ENCODE data around the gene STAB1. TPM values are rescaled to one million over a fixed set of nuclear protein-coding genes. Genes with fewer than 3 reads are reported as not detected.
A peak's percentile ranks its signal among the peaks of the same experiment; 100 is the strongest.

STAB1 gene
- total RNA-seq, 1 donor from 2014 or later, result 143 TPM

DNA sequence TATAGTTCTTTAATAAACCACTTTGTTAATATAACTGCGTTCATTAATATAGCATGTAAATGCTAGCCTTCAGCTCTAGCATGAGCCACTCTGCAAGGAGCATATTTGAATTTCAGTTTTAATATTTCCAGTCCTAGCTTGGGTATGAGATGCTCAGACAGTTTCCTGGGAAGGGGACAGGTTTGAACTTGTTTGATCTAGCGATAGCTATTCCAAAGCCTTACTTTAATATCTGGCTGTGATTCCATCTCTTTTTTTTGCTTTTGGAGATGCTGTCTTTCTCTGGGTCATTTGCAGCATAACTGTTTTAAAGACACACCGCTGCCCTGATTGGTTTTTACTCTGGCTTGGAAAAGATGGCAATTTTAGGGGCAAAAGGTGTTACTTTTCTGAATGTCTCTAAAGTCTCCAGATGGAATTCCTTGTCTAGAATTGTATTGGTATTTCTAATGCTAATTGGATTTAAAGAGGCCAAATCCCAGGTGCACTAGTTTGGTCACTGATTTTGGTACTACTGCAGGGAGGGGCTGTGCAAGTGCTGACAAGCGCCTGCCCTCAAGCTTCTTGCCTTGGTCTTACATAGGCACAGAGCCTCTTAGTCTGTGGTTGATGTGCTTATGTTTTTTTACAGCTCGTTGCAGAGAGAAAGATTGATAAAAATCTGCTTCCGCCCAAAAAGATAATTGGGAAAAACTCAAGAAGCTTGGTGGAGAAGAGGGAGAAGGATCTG is 36.9 kb upstream of the STAB1 start:
- no peak for DNase-seq (ENCODE audit: low spot score)

DNA sequence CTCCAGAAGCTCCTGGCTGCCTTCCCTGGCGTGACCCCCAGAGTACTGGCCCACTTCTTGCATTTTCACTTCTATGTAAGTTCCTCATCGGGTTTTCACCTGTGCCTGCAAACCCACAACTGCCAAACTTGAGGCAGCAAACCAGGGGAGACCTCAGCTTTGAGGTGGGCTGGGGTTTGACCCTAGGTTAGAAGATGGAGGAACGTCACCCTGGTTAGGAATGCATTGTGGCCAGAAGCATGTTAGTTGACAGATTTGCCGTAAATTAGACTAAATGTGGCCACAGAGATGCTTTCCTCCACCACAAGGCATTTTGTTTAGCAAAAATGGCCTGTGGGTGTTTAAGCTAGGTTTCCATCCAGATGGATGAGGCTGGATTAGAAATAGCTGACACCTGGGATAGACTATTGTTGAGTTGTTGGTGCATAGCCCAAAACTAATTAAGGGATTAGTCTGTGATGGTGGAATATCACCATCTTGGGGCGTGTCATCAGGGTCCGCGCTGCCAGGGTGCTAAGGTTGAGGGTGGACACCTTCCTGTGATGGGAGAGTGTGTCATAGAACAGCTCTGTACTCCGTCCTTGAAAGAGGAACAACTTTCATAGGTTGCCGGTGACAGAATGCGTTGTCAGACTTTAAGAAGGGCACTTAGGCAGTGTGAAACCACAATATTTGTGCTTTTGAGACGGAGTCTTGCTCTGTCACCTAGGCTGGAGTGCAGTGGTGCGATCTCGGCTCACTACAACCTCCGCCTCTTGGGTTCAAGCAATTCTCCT is 36.2 kb upstream of the STAB1 start:
- no peak for DNase-seq (ENCODE audit: low spot score)

DNA sequence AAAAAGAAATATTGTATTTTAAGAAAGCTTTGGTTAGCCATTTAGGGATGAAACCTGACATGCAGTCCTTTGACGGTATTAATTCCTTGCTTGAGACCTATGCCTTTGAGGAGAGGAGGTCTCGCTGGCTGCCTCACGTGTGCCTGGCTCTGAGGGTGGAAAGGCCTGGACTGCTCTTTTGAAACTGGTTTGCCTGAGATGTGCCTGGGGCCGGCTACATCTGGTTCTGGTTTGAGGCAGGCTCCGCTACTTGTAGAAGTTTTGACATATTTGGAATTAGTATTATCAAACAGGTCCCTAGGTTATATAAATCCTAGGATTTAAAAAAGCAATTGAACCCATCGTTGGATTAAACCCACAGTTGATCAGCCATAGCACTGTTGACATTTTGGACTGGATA is 33.3 kb upstream of the STAB1 start:
- DNase-seq (ENCODE audit: low spot score), result no peak

GRCh38 chr3:52463416-52463815 is 31.7 kb upstream of the STAB1 start:
- DNase-seq (ENCODE audit: low spot score), result no peak

DNA sequence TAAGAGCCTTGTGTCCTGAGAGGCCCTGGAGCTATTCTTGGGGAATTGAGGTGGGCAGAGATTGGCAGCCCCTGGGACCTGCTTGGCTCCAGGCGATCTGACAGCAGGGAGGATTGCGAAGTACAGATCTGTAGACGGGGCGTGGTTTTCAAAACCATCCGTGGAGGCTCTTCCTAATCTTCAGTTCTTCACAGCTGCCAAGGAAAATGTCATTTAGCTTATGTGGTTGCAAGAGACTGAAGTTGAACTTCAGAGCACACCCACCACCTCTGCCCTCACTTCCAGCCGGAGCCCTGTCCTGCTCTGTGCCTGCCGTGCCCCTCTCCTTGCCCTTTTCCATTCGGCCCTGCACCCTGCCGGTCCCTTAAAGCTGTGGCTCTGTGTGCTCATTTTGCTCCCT is 26.8 kb upstream of the STAB1 start:
- peak; percentile 88 for DNase-seq (ENCODE audit: low spot score)

DNA sequence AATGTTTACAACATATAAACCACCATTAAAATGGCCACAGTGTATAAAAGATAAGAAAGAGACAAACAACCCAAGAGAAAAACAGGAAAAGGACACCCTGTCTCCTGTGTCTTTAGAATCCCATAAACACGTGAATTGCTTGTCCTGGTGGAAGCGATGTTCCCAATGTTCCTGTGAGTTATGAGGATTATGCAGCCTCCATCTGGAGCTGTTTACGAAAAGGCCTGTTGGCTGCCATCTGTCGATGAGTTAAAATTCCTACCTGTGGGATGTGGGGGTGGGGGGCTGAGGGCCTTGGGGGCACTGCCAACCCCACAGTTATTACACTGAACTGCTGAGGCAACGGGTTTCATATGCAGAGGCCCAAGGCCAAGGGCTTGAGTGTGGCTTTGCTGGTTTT is 26.1 kb upstream of the STAB1 start:
- DNase-seq (ENCODE audit: low spot score), result no peak

GRCh38 chr3:52470920-52471319 is 24.2 kb upstream of the STAB1 start:
- no peak for DNase-seq (ENCODE audit: low spot score)

DNA sequence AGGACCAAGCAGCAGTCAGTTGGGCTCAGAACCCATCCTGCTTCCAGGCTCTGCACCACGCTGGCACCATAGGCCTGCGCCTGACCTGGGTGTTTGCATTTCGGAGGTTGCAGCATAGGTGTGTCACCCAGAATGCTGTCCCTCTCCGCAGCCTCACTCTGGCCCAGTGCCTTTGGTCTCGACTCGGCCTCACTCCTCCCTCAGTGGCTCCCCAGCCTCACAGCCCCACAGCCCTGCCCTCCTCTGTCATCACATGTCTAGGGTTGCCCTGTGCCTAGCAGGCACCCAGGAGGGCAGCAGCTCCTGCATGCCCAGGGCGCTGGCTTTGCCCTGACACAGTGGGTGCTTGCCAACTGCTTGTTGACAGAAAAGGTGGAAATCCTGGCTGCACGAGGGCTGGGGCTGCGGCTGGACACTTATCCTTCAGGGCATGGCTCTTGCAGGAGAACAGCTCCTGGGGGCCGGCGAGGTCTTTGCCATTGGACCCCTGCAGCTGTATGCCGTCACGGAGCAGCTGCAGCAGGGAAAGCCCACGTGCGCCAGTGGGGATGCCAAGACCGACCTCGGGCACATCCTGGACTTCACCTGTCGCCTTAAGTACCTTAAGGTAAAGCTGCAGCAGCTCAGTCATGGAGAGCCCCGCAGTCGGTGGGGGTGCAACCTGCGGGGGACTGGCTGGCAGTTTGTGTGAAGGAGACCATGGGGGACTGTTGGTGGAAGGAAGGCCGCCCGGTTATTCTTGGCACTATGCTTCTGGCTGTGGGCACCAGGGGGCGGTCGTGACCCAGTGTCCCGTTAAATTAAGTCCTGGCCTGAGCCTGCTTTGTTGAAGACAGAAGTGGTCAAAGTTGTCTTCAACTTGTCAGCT is 23.5 kb upstream of the STAB1 start:
- peak; percentile 50 for DNase-seq (ENCODE audit: low spot score)

DNA sequence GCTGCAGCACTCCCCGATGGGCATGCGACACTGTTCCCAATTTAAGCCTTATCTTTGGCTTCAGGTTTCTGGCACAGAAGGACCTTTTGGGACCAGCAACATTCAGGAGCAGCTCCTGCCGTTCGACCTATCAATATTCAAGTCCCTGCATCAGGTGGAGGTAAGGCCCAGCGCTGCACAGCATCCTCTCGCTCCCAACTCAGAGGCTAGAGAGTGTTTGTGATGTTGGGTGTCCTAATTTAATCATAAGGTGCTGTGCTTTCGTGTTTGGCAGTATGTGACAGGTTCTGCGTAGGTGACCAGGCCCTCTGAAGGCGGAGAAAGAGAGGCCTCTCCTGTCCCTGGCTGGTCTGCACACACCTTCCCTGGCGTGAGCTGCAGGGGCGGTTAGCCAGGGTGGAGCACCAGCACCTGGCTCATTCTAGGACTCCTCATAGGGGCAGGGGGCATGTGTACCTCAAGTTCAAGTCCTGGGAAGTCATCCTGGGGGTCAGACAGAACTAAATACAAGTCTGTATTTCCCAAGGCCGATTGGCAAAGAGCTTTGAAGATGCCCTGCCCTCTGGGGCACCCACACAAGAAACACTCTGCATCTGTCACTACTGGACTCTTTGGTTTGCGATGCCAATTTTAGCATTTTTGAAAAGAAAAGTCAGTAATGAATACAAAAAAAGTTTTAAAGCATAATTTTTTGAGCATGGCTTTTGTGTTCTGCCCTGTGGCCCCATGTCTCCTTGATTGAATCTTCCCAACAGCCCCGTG is 22.7 kb upstream of the STAB1 start:
- no peak for DNase-seq (ENCODE audit: low spot score)

DNA sequence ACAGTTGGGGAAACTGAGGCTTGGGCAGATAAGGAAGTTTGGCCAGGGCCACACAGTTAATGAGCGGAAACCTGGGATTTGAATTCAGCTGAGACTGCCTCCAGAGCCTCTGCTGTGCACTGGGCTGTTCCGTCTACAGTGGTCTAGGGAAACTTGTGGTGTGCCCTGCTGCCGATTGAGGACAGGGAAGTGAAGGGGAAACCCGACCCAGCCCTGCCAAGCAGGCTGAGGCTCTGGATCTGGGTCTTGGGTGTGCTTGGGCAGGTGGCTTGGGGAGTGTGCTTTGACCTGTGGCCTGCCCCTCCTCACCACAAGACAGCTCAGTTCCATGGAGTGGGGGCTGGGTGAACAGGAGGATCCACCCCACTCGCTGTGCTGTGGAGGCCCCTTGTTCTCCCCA is 22.1 kb upstream of the STAB1 start:
- no peak for DNase-seq (ENCODE audit: low spot score)

DNA sequence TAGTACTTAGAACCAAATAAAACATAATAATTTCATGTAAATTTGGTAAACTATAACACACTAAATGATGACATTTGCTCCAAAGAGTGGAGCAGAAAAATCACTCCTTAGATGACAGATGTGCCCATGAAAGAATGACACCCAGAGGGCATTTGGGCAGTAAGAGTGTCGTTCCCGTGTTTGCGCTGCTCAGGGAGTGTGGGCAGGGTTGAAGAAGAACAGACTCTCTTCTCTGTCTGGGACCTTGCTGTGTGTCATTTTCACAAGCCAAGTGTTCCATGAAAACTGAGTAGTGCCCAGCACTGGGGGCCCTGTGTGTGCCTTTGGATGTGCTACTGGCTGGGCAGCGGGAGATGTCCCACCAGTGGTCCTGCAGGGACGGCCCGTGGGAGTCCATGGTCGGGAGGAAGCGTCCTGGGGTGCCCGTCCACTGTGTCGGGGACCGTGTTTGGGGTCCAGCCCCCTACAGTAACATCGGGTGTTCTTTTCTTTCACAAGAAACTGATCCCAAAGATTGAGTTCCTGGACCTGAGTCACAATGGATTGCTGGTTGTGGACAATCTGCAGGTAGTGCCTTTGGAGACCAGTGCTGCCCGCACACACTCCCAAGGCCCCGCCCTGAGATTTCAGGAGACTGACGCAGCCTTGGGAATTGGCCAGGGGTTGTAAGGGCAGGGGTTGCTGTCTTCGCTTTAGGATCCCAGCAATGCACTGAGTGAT is 17.9 kb upstream of the STAB1 start:
- no peak for DNase-seq (ENCODE audit: low spot score)

DNA sequence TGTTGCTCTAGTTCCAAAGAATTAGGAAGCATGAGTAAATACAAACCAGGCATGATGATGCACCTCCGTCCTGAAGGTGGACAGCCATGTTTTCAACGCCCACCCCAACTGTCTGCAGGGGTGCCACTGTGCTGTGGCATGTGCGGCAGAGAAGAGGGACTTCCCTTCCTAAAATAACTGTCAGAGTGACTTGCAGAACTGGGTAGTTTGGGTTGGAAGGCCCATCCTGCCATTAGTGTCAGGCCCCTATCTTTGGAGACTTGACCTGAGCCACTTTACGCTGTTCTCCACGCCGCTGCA is 17.4 kb upstream of the STAB1 start:
- DNase-seq (ENCODE audit: low spot score), result no peak

DNA sequence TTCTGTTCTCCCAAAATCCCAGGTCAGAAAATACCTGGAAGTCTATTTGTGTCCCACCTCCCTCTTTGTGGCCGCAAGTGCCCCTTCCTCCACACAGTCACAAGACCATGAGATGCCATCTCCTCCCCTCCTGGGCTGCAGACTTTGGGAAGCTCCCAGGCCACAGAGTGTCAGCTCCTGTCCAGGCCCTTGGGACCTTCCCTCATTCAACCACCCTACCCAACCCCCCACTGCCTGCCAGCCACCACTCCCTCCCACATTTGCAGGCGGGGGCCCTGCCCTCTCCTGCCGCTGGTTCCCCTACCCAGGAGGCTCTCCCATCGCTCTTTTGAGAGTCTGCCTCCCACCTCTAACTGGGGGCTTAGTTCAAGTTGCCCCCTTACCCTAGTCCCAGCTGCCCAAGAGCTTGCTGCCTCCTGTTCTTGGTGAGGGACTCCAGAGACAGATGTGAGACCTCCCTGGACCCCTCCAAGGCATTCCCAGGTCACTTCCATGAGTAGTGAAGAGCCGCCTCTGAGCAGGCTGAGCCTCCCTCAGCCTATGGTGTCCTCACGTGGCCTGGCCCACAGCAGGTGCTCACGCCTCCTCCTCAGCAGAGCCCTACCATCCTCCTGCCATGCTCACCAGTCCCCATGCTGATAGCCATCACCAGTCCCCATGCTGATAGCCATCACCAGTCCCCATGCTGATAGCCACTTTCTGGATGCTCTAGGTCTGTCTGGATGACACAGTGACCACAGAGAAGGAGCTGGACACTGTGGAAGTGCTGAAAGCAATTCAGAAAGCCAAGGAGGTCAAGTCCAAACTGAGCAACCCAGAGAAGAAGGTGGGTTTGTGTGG is 15.9 kb upstream of the STAB1 start:
- no peak for DNase-seq (ENCODE audit: low spot score)

GRCh38 chr3:52479877-52480575 is 15.1 kb upstream of the STAB1 start:
- no peak for DNase-seq (ENCODE audit: low spot score)

DNA sequence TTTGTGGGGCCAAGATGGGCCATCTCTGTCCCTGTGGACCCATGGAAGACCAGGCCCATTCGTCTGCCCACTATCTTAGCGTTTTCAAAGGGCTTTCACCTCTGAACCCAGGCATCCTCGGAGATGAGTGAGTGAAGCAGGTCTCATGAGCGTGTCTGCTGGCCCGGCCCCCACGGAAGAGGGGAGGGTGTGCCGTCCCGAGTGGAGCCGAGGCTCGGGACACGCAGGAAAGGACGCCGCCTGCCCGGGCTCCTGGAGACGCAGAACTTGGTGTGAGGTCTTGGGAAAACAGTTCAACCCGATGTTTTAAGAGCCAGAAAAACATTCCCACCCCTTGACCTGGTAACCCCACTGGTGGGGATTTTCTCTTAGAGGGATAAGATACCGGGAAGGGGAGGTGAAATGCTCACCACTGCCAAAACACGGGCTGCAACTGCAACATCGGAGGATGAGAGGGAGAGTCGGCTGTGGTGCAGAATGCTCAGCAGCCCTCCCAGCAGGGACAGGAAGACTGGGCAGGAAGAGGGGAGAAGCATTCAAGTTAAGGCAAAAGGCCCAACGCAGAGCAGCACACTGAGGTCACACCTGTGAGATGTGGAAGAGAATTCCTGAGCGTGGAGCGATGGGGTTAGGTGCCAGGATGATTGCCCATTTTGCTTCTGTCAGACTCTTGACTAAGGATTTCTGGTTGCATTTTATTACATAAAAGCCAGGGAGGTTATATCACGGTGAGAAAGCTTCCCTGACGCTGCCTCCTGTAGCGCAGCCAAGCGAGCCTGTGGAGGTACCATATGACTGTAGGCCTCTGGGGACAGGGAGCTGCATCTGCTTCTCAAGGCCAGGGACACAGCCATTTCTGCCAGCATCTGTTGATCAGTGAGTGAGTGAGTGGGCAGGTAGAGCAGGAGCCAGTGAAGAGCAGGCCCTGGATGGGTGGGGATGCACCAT is 14.1 kb upstream of the STAB1 start:
- DNase-seq (ENCODE audit: low spot score), result no peak

DNA sequence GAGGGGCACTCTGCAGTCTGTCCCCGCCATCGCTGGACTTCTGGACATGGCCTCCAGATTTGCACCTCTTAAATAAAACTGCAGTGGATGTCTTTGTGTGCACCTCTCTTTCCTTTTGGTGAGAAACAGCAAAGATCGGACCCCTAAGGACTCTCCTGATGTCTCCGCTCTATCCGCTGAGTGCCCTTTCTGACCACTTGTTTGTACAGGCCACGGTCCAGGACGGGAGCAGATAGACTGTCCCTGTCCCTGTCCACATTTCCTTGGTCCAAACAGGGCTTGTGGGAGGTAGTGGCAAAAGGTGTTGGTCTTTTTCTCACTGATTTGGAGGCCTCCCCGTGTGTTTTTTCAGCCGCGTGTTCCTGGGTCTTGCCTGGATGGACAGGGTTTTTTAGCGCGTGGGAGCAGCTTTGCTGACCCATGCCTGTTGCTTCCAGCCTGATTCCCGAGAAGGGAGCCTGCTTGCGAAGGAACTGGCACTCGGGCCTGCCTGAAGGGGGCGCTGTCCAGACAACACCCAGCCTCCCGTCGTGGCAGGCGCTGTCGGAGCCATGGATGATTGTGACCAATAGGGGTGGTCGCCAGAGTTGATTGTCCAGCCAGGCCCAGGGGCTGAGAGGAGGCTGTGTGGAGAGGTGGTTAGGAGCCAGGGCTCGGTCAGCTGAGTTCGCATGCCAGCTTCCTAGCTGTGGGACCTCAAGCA is 13.2 kb upstream of the STAB1 start:
- DNase-seq (ENCODE audit: low spot score), result no peak

- DNase-seq (ENCODE audit: low spot score), result no peak
Observed at GRCh38 chr3:52483081-52483480, 12.1 kb upstream of the STAB1 start.

All from umbilical cord (tissue), 2 donors.